Measurements from ENCODE around the gene KIT.

GRCh38 chr4:54714631-54715030 is 56.9 kb downstream of the KIT start:
- TF ChIP-seq, protein P1, sequence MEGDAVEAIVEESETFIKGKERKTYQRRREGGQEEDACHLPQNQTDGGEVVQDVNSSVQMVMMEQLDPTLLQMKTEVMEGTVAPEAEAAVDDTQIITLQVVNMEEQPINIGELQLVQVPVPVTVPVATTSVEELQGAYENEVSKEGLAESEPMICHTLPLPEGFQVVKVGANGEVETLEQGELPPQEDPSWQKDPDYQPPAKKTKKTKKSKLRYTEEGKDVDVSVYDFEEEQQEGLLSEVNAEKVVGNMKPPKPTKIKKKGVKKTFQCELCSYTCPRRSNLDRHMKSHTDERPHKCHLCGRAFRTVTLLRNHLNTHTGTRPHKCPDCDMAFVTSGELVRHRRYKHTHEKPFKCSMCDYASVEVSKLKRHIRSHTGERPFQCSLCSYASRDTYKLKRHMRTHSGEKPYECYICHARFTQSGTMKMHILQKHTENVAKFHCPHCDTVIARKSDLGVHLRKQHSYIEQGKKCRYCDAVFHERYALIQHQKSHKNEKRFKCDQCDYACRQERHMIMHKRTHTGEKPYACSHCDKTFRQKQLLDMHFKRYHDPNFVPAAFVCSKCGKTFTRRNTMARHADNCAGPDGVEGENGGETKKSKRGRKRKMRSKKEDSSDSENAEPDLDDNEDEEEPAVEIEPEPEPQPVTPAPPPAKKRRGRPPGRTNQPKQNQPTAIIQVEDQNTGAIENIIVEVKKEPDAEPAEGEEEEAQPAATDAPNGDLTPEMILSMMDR (IDR thresholded peaks at IDR 0.05; ENCODE audit: poor library complexity), result no peak
- TF ChIP-seq EZH2 (IDR thresholded peaks at IDR 0.05; ENCODE audit: borderline replicate concordance), result no peak
- TF ChIP-seq EZH2phosphoT487 (IDR thresholded peaks at IDR 0.05; ENCODE audit: low read depth, severe bottlenecking, unreplicated experiment), result no peak
